B cell (primary cell): Measurements from ENCODE around the gene KIF27. TPM values are rescaled to one million over a fixed set of nuclear protein-coding genes. Genes with fewer than 3 reads are reported as not detected.

Experiments
- ATAC-seq: fragments of 200-7000 bp; cut with Tn5 transposase; one replicate; pipeline ENCODE4 v1.10.0; 2021; ENCODE audit warnings: low read depth, mild to moderate bottlenecking, moderate number of reproducible peaks, moderate library complexity
- CTCF ChIA-PET: fragments of 350-600 bp; sonication (Branson Sonifier 250); formaldehyde crosslinking; loops from one replicate; lab custom pipeline; 2021; ENCODE audit warnings: antibody characterized with exemption, inconsistent platforms; lab: Charles Lee
- POLR2A ChIA-PET: fragments of 350-600 bp; sonication (Branson Sonifier 250); formaldehyde crosslinking; loops from one replicate; lab custom pipeline; 2021; ENCODE audit warnings: antibody characterized with exemption; lab: Charles Lee
- DNase-seq: peaks from one replicate; pipeline ENCODE4 v3.0.0; 2013
- H2AFZ ChIP-seq: 2 replicates; pipeline ENCODE4 v1.6.1; 2012; ENCODE audit warnings: mild to moderate bottlenecking, low read depth, low read length; ENCODE audit not compliant: insufficient read depth, poor library complexity, severe bottlenecking
- H3K27ac ChIP-seq, 2 donors: 1 replicate in 1 of 2; 2 replicates in 1 of 2; pipeline ENCODE4 v1.5.1; 2012 to 2013; ENCODE audit warnings: low read length in 2 of 2, mild to moderate bottlenecking in 2 of 2, moderate library complexity in 1 of 2
- H3K27me3 ChIP-seq, 4 experiments: fragments of 200-600 bp in 1 of 4; sonication (generic) in 1 of 4; replicated peaks in 1 of 4; 1 replicate in 2 of 4; 2 replicates in 2 of 4; pipeline versions ENCODE4 v1.6.1 to v1.7.0; 2013 to 2016; ENCODE audit warnings: low read length in 3 of 4, mild to moderate bottlenecking in 2 of 4, mixed read lengths in 1 of 4, moderate library complexity in 1 of 4; ENCODE audit not compliant: insufficient read depth in 4 of 4, control insufficient read depth in 3 of 4; ENCODE audit errors: control extremely low read depth in 1 of 4
- H3K36me3 ChIP-seq, 2 experiments: replicated peaks in 1 of 2; 1 replicate in 1 of 2; 2 replicates in 1 of 2; pipeline versions ENCODE4 v1.6.1 to v1.7.1; 2013; ENCODE audit warnings: low read length in 1 of 2; ENCODE audit not compliant: insufficient read depth in 2 of 2, control insufficient read depth in 1 of 2; ENCODE audit errors: control extremely low read depth in 1 of 2, extremely low read depth in 1 of 2
- H3K4me1 ChIP-seq, 2 donors: fragments of 200-600 bp in 1 of 2; sonication (generic) in 1 of 2; 1 replicate in 1 of 2; 2 replicates in 1 of 2; pipeline versions ENCODE4 v1.5.1 to v1.6.1; 2013 to 2017; ENCODE audit warnings: low read length in 2 of 2; ENCODE audit not compliant: control insufficient read depth in 2 of 2, insufficient read depth in 2 of 2
- H3K4me2 ChIP-seq: replicated peaks from 2 replicates; pipeline ENCODE3; 2012; ENCODE audit warnings: mild to moderate bottlenecking, low read depth, low read length; ENCODE audit not compliant: poor library complexity, severe bottlenecking
- H3K4me3 ChIP-seq, 5 experiments: fragments of 200-600 bp in 1 of 5; sonication (generic) in 1 of 5; 1 replicate in 3 of 5; 2 replicates in 2 of 5; pipeline versions ENCODE4 v1.5.1 to v1.7.0; 2011 to 2016; ENCODE audit warnings: low read length in 4 of 5, mild to moderate bottlenecking in 4 of 5, low read depth in 2 of 5, control low read depth in 1 of 5, moderate library complexity in 1 of 5; ENCODE audit not compliant: insufficient read depth in 1 of 5; ENCODE audit errors: control extremely low read depth in 1 of 5, extremely low read depth in 1 of 5
- H3K79me2 ChIP-seq: fragments of 200-600 bp; sonication (generic); one replicate; pipeline ENCODE4 v1.6.0; 2016; ENCODE audit warnings: low read length; ENCODE audit not compliant: control insufficient read depth, insufficient read depth
- H3K9ac ChIP-seq: fragments of 200-600 bp; sonication (generic); 2 replicates; pipeline ENCODE4 v1.6.1; 2017; ENCODE audit warnings: mild to moderate bottlenecking, low read length, moderate library complexity
- H3K9me3 ChIP-seq, 3 donors: one replicate each; pipeline versions ENCODE4 v1.6.1 to v1.7.1; 2013; ENCODE audit warnings: low read length in 2 of 3; ENCODE audit not compliant: control insufficient read depth in 2 of 3, insufficient read depth in 1 of 3; ENCODE audit errors: control extremely low read depth in 1 of 3
- H4K20me1 ChIP-seq: 2 replicates; pipeline ENCODE4 v1.6.0; 2012; ENCODE audit warnings: mild to moderate bottlenecking, low read length; ENCODE audit not compliant: insufficient read depth, control insufficient read depth, poor library complexity, severe bottlenecking
- H3K27ac Mint-ChIP-seq: one replicate; pipeline ENCODE4 v1.8.0; 2021; ENCODE audit warnings: mixed read lengths
- H3K27me3 Mint-ChIP-seq: one replicate; pipeline ENCODE4 v1.8.0; 2021; ENCODE audit warnings: mixed read lengths
- H3K4me1 Mint-ChIP-seq: one replicate; pipeline ENCODE4 v1.8.0; 2021; ENCODE audit warnings: mixed read lengths
- H3K4me3 Mint-ChIP-seq: one replicate; pipeline ENCODE4 v1.8.0; 2021; ENCODE audit warnings: mixed read lengths
- H3K9me3 Mint-ChIP-seq: one replicate; pipeline ENCODE4 v1.8.0; 2022; ENCODE audit warnings: mixed read lengths; ENCODE audit not compliant: insufficient read depth
- CTCF ChIP-seq: fragments of 200-600 bp; IDR thresholded peaks from one replicate; pipeline ENCODE4 v1.8.0; 2022; ENCODE audit warnings: antibody characterized with exemption, mild to moderate bottlenecking
- EZH2 ChIP-seq: IDR thresholded peaks from 2 replicates; pipeline ENCODE4 v1.6.1; 2012; ENCODE audit warnings: borderline replicate concordance, low read depth, mild to moderate bottlenecking, moderate library complexity, low read length; ENCODE audit not compliant: insufficient read depth, poor library complexity, severe bottlenecking
- whole genome bisulfite sequencing: methylation state at CpG from one replicate; pipeline ENCODE4 v1.1.5; 2013; ENCODE audit warnings: missing lambda C conversion rate; ENCODE audit not compliant: insufficient coverage; 5-methylcytosine and 5-hydroxymethylcytosine counted together
- intact Hi-C: fragments of 100-400 bp; cut with micrococcal nuclease; formaldehyde crosslinking; loops from one replicate; pipeline ENCODE4 v1.10.0; 2022
- polyA plus RNA-seq: library from polyadenylated mRNA; depleted of rRNA; stranded (reverse); fragments of >200 nt; gene quantifications from 2 replicates; pipeline ENCODE4 v1.2.3, GENCODE V29; 2012
- total RNA-seq, 2 donors: library from RNA; stranded (reverse); fragments of 120-200 nt in 1 of 2; gene quantifications; 1 replicate in 1 of 2; 2 replicates in 1 of 2; pipeline versions ENCODE4 v1.2.3 to v1.2.4, GENCODE V29; 2013 to 2022

The KIF27 gene
- total and polyA plus RNA-seq, 2 donors (not counting 1 experiment from before 2014, with no cell fraction given), result 0.76 to 10.0 TPM

- no peak overlapping the region for H3K4me3 ChIP-seq
- H3K4me1 ChIP-seq, result no peaks in the 10 kb centered on the region
- Mint-ChIP-seq H3K4me1 (no peaks in the 10 kb centered on the region), H3K9me3 (no peaks in the 10 kb centered on the region), H3K27me3 (no peaks in the 10 kb centered on the region), H3K4me3 (no peak overlapping the region), H3K27ac (peak overlapping the region; percentile 5)
- DNase-seq, result no peak
- no peaks in the 10 kb centered on the region for H3K79me2 ChIP-seq
- H2AFZ ChIP-seq, result no peak overlapping the region
- no peaks in the 10 kb centered on the region for H3K9me3 ChIP-seq
- H3K27me3 ChIP-seq, result no peaks in the 10 kb centered on the region
- ChIA-PET POLR2A (interaction anchor here (1.8 kb wide), 1 partner anchor 15 kb away, joined by 11 read pairs; the partner anchor contains the start of genes HNRNPK and RMI1), CTCF (no interaction called here)
- no peak for ATAC-seq
- H4K20me1 ChIP-seq, result peaks cover 18% of the 10 kb centered on the region
- 91% methylated on average over 8 of the region's 11 CpGs for WGBS
- intact Hi-C loops, result no loop called here
- peak overlapping the region in 1 of 2 donors; percentile 42 for H3K27ac ChIP-seq
- TF ChIP-seq CTCF (no peak), EZH2 (no peak)
- no peak overlapping the region for H3K9ac ChIP-seq
- H3K36me3 ChIP-seq, result peaks cover 10 to 21% of the 10 kb centered on the region in 2 experiments
- H3K4me2 ChIP-seq, result no peak overlapping the region
Measured at GRCh38 chr9:83965350-83966208, 44.3 kb upstream of the KIF27 start.

- ATAC-seq, result no peak
- H3K27ac Mint-ChIP-seq, result no peak overlapping the region
- DNase-seq, result peak; percentile 21
- no peaks in the 10 kb centered on the region for H3K27me3 Mint-ChIP-seq
- Histone ChIP-seq H3K79me2 (no peaks in the 10 kb centered on the region), H3K9me3 (no peaks in the 10 kb centered on the region), H3K36me3 (peaks cover 8 to 15% of the 10 kb centered on the region in 2 experiments), H3K9ac (no peak overlapping the region), H3K4me3 (no peak overlapping the region), H3K27me3 (no peaks in the 10 kb centered on the region), H4K20me1 (peaks cover 12% of the 10 kb centered on the region), H3K4me1 (no peaks in the 10 kb centered on the region), H2AFZ (no peak overlapping the region), H3K4me2 (no peak overlapping the region), H3K27ac (peak overlapping the region in 1 of 2 donors; percentile 42)
- intact Hi-C loops, result no loop called here
- ChIA-PET POLR2A (interaction anchor here (0.6 to 1.8 kb wide), 2 partner anchors 8 to 15 kb away, joined by 3 to 11 read pairs; partner anchors contain the start of genes HNRNPK and RMI1), CTCF (no interaction called here)
- no peaks in the 10 kb centered on the region for H3K4me1 Mint-ChIP-seq
- no peaks in the 10 kb centered on the region for H3K9me3 Mint-ChIP-seq
- H3K4me3 Mint-ChIP-seq, result no peak overlapping the region
- WGBS, result 73% methylated on average over 1 of the region's 2 CpGs
- no peak for TF ChIP-seq EZH2
- no peak for TF ChIP-seq CTCF
Measured at GRCh38 chr9:83964973-83965349, 43.7 kb upstream of the KIF27 start.
